Measurements from ENCODE around the gene CDC42.
"Not testable (repeated sequence)": the region's sequence is repeated elsewhere in the genome, so short reads cannot be mapped to it uniquely, and the experiment has no call there.

The CDC42 gene

GRCh38 chr1:22030057-22030456 is 22.5 kb upstream of the CDC42 start:
- no peak for DNase-seq (ENCODE audit: low read depth, low spot score)
- TF ChIP-seq, protein P1, sequence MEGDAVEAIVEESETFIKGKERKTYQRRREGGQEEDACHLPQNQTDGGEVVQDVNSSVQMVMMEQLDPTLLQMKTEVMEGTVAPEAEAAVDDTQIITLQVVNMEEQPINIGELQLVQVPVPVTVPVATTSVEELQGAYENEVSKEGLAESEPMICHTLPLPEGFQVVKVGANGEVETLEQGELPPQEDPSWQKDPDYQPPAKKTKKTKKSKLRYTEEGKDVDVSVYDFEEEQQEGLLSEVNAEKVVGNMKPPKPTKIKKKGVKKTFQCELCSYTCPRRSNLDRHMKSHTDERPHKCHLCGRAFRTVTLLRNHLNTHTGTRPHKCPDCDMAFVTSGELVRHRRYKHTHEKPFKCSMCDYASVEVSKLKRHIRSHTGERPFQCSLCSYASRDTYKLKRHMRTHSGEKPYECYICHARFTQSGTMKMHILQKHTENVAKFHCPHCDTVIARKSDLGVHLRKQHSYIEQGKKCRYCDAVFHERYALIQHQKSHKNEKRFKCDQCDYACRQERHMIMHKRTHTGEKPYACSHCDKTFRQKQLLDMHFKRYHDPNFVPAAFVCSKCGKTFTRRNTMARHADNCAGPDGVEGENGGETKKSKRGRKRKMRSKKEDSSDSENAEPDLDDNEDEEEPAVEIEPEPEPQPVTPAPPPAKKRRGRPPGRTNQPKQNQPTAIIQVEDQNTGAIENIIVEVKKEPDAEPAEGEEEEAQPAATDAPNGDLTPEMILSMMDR (IDR thresholded peaks at IDR 0.05; ENCODE audit: insufficient read depth, low read length, missing control alignments): no peak
- no peak overlapping the region for H3K4me3 ChIP-seq (ENCODE audit: low read depth, low read length)
- ChIA-PET POLR2A (no interaction called here), CTCF (no interaction called here)

DNA sequence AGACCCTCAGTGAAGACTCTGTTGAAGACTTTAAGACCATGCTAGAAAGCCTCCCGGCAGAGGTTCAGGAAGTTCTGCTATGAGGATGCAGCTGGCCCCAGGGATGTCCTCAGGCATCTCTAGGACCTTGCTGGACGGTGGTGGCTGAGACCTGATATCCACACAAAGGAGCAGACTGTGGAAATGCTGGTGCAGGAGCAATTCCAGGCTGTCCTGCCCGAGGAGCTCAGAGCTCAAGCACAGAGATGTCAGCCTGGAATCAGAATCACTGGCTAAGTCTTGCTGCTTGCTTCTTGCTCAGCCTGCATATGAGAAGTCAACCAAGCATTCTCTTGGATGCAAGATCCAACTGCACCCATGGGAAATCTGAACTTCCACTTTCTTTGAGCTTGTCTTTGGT is 22.0 kb upstream of the CDC42 start:
- POLR2A ChIA-PET: no interaction called here
- no peak for DNase-seq (ENCODE audit: low read depth, low spot score)
- H3K4me3 ChIP-seq (ENCODE audit: low read depth, low read length): no peak overlapping the region
- CTCF ChIA-PET: no interaction called here
- TF ChIP-seq, protein P1 (IDR thresholded peaks at IDR 0.05; ENCODE audit: insufficient read depth, low read length, missing control alignments): no peak

- ChIA-PET POLR2A (no interaction called here), CTCF (no interaction called here)
- TF ChIP-seq, protein P1 (IDR thresholded peaks at IDR 0.05; ENCODE audit: insufficient read depth, low read length, missing control alignments): no peak
- no peak overlapping the region for H3K4me3 ChIP-seq (ENCODE audit: low read depth, low read length)
- DNase-seq (ENCODE audit: low read depth, low spot score): no peak
Measured at GRCh38 chr1:22031214-22031962, 21.1 kb upstream of the CDC42 start.

DNA sequence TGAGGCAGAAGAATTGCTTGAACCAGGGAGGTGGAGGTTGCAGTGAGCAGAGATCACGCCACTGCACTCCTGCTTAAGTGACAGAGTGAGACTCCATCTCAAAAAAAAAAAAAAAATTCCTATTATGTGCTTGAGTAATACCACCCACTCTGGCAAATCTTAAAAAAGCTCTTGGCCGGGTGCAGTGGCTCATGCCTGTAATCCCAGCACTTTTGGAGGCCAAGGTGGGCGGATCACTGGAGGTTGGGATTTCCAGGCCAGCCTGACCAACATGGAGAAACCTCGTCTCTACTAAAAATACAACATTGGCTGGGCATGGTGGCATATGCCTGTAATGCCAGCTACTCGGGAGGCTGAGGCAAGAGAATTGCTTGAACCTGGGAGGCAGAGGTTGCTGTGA is 17.7 kb upstream of the CDC42 start:
- H3K4me3 ChIP-seq (ENCODE audit: low read depth, low read length); DNase-seq (ENCODE audit: low read depth, low spot score); POLR2A ChIA-PET: not testable (repeated sequence)
- CTCF ChIA-PET: interaction anchor here (0.7 to 0.8 kb wide), 2 partner anchors 10 to 1509 kb away, joined by 3 read pairs; no protein-coding TSS in a partner anchor

- ChIA-PET POLR2A (no interaction called here), CTCF (interaction anchor here (0.7 to 1.7 kb wide), 2 partner anchors 15 to 17 kb away, joined by 3 to 4 read pairs; no protein-coding TSS in a partner anchor)
- no peak for DNase-seq (ENCODE audit: low read depth, low spot score)
- no peak overlapping the region for H3K4me3 ChIP-seq (ENCODE audit: low read depth, low read length)
- TF ChIP-seq, protein P1 (IDR thresholded peaks at IDR 0.05; ENCODE audit: insufficient read depth, low read length, missing control alignments): no peak
Measured at GRCh38 chr1:22037520-22037919, 15.0 kb upstream of the CDC42 start.

DNA sequence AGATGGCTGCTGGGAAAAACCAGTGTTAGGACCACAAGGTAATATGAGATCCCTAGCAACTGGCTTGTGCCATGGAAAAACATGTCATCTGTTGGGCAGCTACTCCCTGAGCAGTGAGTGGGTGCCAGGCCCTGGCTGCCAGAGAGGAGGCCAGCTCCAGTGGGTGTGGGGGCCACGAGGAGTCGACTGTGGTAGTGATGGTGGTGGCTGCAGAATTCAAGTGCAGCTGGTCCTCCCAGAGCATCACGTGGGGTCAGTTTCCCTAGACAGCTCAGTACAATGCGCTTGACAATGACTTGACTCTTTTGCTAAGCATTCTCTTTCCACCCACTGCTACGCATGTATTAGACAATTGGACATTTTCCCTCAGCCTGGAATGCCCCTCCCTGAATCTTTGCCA is 14.5 kb upstream of the CDC42 start:
- no peak for DNase-seq (ENCODE audit: low read depth, low spot score)

More for the DNA sequence above, 14.5 kb upstream of the CDC42 start:
- no peak overlapping the region for H3K4me3 ChIP-seq (ENCODE audit: low read depth, low read length)
- CTCF ChIA-PET: interaction anchor here (1.7 kb wide), 1 partner anchor 15 kb away, joined by 4 read pairs; no protein-coding TSS in a partner anchor
- POLR2A ChIA-PET: no interaction called here
- TF ChIP-seq, protein P1 (IDR thresholded peaks at IDR 0.05; ENCODE audit: insufficient read depth, low read length, missing control alignments): no peak

Measured in AG04449 (cell line).